GM18519 (cell line): Measurements from ENCODE around the gene C1orf35.

ENCODE experiments used
- ATAC-seq: cut with Tn5 transposase; IDR thresholded peaks from one replicate; pipeline ENCODE4 v1.9.1; 2021; ENCODE audit warnings: mild to moderate bottlenecking, moderate library complexity; ENCODE audit not compliant: unreplicated experiment, low FRiP score

C1orf35 gene

DNA sequence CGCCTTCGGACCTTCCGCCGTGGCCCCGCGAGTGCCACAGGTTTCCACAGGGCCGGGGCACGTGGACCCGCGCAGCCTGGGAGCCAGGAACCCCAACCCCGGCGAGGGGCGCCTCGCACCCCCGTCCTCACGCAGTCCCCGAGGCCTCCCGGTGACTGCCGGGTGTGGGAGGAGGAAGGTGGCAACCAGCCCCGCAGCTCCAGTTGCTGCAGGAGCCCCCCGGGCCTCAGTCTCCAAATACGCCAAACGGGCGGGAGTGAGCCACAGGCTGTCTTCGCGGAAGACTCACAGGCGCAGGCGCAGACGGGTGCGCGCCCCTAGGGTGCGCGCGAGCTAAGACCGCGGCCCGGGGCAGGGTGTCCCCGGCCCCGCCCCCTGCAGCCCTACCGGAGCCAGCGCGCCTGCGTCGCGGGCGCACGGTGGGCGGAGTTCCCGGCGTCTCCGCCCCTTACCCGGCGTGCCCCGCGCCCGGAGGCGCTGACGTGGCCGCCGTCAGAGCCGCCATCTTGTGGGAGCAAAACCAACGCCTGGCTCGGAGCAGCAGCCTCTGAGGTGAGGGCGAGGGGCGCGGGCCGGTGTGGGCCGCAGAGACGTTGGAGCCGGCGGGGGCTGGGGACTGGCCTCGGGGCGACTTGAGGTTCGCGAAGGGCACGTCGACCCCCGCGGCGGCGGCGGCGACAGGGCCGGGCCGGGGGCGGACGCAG is 20.8 kb downstream of the C1orf35 start, which contains the start of gene ARF1:
ARF1 (plus strand) TSS at position 495 of the 704 bp plus-strand sequence. CDS start 14,407 bp downstream, outside the sequence.
- peak; percentile 64 for ATAC-seq

GRCh38 chr1:228081578-228082213 is 21.4 kb downstream of the C1orf35 start:
- peak; percentile 15 for ATAC-seq

GRCh38 chr1:228081144-228081543 is 22.0 kb downstream of the C1orf35 start:
- no peak for ATAC-seq

GRCh38 chr1:228079601-228080263 is 23.4 kb downstream of the C1orf35 start:
- no peak for ATAC-seq

- ATAC-seq, result no peak
Measured at GRCh38 chr1:228079013-228079412, 24.1 kb downstream of the C1orf35 start.

- ATAC-seq, result no peak
Measured at GRCh38 chr1:228077565-228078330, 25.4 kb downstream of the C1orf35 start.

DNA sequence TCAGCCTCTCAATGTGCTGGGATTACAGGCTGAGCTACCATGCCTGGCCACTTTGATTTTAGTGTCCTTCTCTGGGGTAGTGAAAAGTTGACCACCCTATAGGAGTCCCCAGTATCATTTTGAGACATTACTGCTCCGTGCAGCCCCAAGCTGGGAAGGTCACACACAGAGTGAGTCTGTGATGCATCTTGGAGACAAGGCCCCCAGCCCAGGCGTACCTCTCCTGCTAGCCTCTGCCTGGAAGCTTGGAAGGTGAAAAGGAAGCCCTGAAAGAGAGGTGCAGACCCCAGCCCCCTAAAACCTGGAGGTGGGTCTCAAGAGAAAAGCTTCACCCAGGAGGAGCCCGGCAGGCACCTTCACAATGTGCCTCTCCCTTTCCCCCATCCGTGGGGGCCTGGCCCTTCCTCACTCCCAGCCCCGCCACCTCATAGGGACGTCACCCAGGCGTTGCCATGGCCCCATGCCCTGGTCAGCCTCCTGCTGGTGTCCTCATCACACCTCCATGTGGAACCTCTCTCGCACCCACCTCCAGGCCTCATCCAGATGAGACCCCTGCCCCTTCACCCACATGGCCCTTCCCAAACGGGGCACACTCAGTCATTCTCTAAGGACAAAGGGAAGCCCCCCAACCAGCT is 26.2 kb downstream of the C1orf35 start:
- ATAC-seq, result no peak

DNA sequence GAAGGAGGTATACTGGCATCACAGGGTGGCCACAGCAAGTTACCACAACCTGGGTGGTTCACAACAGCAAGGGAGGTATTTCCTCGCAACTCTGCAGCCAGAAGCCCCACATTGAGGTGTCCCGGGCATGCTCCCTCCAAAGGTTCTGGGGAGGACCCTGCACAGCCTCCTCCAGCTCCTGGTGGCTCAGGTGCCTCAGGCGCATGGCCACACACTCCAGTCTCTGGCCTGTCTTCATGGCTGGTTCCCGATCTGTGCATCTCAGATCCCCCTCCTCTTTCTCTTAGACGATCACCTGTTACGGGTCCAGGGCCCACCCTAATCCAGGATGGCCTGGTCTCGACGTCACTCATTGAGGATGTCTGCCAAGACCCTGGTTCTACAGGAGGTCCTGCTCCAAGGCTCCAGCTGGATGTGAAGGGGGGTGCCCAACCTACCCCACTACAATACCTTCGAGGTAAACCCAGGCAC is 27.3 kb downstream of the C1orf35 start:
- no peak for ATAC-seq

GRCh38 chr1:228074954-228075730 is 28.0 kb downstream of the C1orf35 start:
- no peak for ATAC-seq

DNA sequence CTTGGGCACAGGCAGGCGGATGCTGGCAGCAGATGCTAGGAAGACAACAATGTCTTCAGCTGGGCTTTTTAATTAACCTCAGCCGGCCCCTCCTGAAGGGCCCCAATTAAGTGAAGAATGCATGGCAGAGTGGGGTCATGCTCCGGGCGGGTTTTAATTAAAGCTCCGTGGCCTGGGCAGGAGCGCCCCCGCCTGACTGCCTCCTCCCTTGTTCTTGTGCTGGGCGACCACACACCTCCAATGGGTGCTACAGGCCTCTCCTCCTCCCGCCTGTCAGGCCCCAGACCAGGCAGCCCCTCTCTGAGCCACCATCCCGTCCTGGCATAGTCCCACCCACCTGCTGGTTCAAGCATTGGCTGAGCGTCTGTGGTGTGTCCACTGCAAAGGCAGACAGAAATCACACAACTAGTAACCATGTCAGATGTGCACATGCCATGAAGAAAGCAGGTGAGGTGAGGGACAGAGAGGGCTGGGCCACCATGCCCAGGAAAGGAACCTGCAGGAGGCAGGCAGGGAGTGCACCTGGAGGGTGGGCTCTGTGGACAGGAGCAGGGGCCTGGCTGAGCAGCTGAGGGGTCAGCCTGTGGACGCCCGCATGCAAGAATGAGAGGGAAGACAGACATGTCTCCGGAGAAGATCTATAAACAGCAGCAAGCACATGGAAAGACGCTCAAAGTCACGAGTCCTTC is 29.1 kb downstream of the C1orf35 start:
- ATAC-seq, result no peak

- no peak for ATAC-seq
Measured at GRCh38 chr1:228073061-228073856, 29.9 kb downstream of the C1orf35 start.

- no peak for ATAC-seq
Measured at GRCh38 chr1:228072658-228073043, 30.5 kb downstream of the C1orf35 start.

DNA sequence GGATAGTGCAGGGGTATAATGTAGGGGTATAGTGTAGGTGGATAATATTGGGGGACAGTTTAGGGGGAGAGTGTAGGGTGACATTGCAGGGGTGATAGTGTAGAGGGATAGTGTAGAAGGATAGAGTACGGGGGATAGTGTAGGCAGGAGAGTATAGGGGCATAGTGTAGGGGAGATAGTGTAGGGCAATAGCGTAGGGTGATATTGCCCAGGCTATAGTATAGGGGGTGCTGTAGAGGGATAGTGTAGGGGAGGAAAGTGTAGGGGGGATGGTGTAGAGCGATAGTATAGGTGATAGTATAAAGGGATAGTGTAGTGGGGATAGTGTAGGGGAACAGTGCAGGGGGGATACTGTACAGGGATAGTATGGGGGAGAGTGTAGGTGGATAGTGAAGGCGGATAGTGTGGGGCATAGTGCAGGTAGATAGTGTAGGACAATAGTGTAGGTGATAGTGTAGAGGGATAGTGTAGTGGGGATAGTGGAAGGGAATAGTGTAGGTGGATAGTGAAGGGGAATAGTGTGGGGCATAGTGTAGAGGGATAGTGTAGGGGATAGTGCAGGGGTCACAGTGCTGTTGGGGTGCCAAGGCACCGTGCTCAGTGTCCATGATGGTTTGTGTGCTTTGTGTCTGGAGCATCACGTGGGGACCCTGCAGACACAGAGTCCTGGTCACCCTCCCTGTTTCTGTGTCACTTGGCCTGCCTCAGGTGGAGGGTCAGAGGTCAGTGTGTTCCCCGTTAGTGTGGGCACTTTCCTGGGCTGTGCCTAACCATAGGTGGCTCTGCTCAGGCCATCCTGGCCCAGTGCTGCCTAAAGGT is 31.1 kb downstream of the C1orf35 start:
- ATAC-seq, result no peak

DNA sequence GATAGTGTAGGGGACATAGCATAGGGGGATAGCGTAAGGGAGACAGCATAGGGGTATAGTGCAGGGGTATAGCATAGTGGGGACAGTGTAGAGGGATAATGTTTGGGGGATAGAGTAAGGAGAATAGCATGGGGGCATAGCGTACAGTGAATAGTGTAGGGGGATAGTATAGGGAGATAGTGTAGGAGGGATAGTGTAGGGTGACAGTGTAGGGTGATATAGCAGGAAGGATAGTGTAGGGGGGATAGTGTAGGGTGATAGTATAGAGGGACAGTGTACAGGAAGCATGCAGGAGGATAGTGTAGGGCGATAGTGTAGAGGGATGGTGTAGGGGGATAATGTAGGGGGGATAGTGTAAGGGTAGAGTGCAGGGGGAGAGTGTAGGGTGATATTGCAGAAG is 32.3 kb downstream of the C1orf35 start:
- ATAC-seq, result no peak

DNA sequence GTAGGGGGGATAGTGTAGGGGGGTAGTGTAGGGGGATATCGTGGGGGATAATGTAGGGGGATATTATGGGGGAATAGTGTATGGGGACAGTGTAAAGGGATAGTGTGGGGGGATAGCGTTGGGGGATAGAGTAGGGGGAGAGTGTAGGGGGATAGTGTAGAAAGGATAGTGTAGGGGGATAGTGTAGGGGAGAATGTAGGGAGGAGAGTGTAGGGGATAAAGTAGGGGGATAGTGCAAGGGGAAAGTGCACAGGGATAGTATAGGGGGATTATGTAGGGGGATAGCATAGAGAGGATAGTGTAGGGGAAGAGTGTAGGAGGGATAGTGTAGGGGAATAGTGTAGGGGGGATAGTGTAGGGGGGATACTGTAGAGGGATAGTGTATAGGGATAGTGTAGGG is 33.0 kb downstream of the C1orf35 start:
- ATAC-seq, result no peak

GRCh38 chr1:228068359-228068758 is 34.8 kb downstream of the C1orf35 start:
- ATAC-seq, result no peak

- ATAC-seq, result no peak
Measured at GRCh38 chr1:228066891-228067654, 36.1 kb downstream of the C1orf35 start.
